NCI-H526 treated with DMSO at 0.1 percent for 48 hours (cell line): Measurements from ENCODE around the gene DYNLT1.
"Not testable (repeated sequence)": the region's sequence is repeated elsewhere in the genome, so short reads cannot be mapped to it uniquely, and the experiment has no call there.

ENCODE experiments used
- DNase-seq: peaks from one replicate; lab custom pipeline; 2025; lab: John Stamatoyannopoulos, UW

Gene DYNLT1

GRCh38 chr6:158640519-158640918 lies 4.0 kb downstream of the DYNLT1 start:
- no peak for DNase-seq

- no peak for DNase-seq
These were observed 5.5 kb downstream of the DYNLT1 start for GRCh38 chr6:158639056-158639455.

- DNase-seq = no peak
These were observed 6.2 kb downstream of the DYNLT1 start for GRCh38 chr6:158638324-158638854.

- no peak for DNase-seq
These were observed 7.8 kb downstream of the DYNLT1 start for GRCh38 chr6:158636778-158637177.

- DNase-seq = no peak
These were observed 9.0 kb downstream of the DYNLT1 start for GRCh38 chr6:158635427-158636073.

GRCh38 chr6:158634695-158635426 lies 9.7 kb downstream of the DYNLT1 start:
- no peak for DNase-seq

GRCh38 chr6:158633127-158633526 lies 11.4 kb downstream of the DYNLT1 start:
- DNase-seq = no peak

GRCh38 chr6:158632538-158633119 lies 11.9 kb downstream of the DYNLT1 start:
- DNase-seq = not testable (repeated sequence)

- no peak for DNase-seq
These were observed 12.6 kb downstream of the DYNLT1 start for GRCh38 chr6:158631678-158632537.

- DNase-seq = no peak
These were observed 13.5 kb downstream of the DYNLT1 start for GRCh38 chr6:158630938-158631616.

GRCh38 chr6:158629367-158630221 lies 14.9 kb downstream of the DYNLT1 start:
- no peak for DNase-seq

GRCh38 chr6:158628542-158628941 lies 16.0 kb downstream of the DYNLT1 start:
- DNase-seq = no peak

GRCh38 chr6:158627940-158628211 lies 16.7 kb downstream of the DYNLT1 start:
- no peak for DNase-seq

- no peak for DNase-seq
These were observed 17.2 kb downstream of the DYNLT1 start for GRCh38 chr6:158627168-158627939.

GRCh38 chr6:158626360-158627167 lies 18.0 kb downstream of the DYNLT1 start:
- no peak for DNase-seq

- DNase-seq = no peak
These were observed 18.6 kb downstream of the DYNLT1 start for GRCh38 chr6:158625881-158626305.

GRCh38 chr6:158624684-158625682 lies 19.6 kb downstream of the DYNLT1 start:
- DNase-seq = no peak
